Upper lobe of left lung (tissue), 6 donors: ENCODE data around the gene FAM168B. TPM values are rescaled to one million over a fixed set of nuclear protein-coding genes. Genes with fewer than 3 reads are reported as not detected.
A peak's percentile ranks its signal among the peaks of the same experiment; 100 is the strongest.

Source experiments
- ATAC-seq, 2 donors: fragments of 200-7000 bp; cut with Tn5 transposase; one replicate each; pipeline ENCODE4 v1.9.1; 2022; ENCODE audit warnings: mild to moderate bottlenecking in 2 of 2, moderate library complexity in 2 of 2; ENCODE audit not compliant: low FRiP score in 2 of 2
- DNase-seq, 2 donors: peaks; one replicate each; pipeline ENCODE4 v3.0.0-alpha.2; 2019 to 2020
- H3K27ac ChIP-seq, 4 donors: fragments of 200-600 bp; sonication (generic); one replicate each; pipeline ENCODE4 v1.5.1; 2016 to 2019
- H3K27me3 ChIP-seq, 4 donors: fragments of 200-600 bp; sonication (generic); one replicate each; pipeline ENCODE4 v1.5.1; 2017 to 2019
- H3K36me3 ChIP-seq, 4 donors: fragments of 200-600 bp; sonication (generic); one replicate each; pipeline ENCODE4 v1.5.1; 2016 to 2019
- H3K4me1 ChIP-seq, 4 donors: fragments of 200-600 bp; sonication (generic); one replicate each; pipeline ENCODE4 v1.5.1; 2018 to 2019
- H3K4me3 ChIP-seq, 4 donors: fragments of 200-600 bp; sonication (generic); one replicate each; pipeline ENCODE4 v1.5.1; 2017 to 2019; ENCODE audit warnings: mild to moderate bottlenecking in 2 of 4, moderate library complexity in 1 of 4
- H3K9me3 ChIP-seq, 4 donors: fragments of 200-600 bp; sonication (generic); one replicate each; pipeline ENCODE4 v1.5.1; 2018 to 2019
- EP300 ChIP-seq, 4 donors: sonication (generic); formaldehyde crosslinking; IDR thresholded peaks; one replicate each; pipeline ENCODE4 v1.5.1; 2017; ENCODE audit warnings: antibody characterized with exemption in 4 of 4, control low read depth in 2 of 4
- POLR2A ChIP-seq, 4 donors: fragments of 450-650 bp; IDR thresholded peaks; one replicate each; pipeline ENCODE4 v1.5.1; 2016 to 2017; ENCODE audit warnings: antibody characterized with exemption in 4 of 4, mild to moderate bottlenecking in 2 of 4
- POLR2AphosphoS5 ChIP-seq, 2 donors: sonication (generic); formaldehyde crosslinking; IDR thresholded peaks; one replicate each; pipeline ENCODE4 v1.5.1; 2017; ENCODE audit warnings: antibody characterized with exemption in 2 of 2
- WGBS, 2 donors: methylation state at CpG; one replicate each; pipeline ENCODE4 v1.1.5; 2017 to 2018; 5-methylcytosine and 5-hydroxymethylcytosine counted together
- total RNA-seq, 6 donors: library from RNA; depleted of rRNA in 4 of 6; stranded (reverse); fragments of >200 nt in 4 of 6; gene quantifications; one replicate each; pipeline versions ENCODE4 v1.1.0 to v1.2.1, GENCODE V29; 2016 to 2021
- TF ChIP-seq, protein P1 (sequence below), 6 experiments: fragments of 450-650 bp in 4 of 6; fragments of 200-600 bp in 2 of 6; sonication (generic) in 2 of 6; IDR thresholded peaks; one replicate each; pipeline ENCODE4 v1.5.1; 2016 to 2019; ENCODE audit warnings: antibody characterized with exemption in 6 of 6
- donor health status: DM: no; HTN: no; CAD: no; lungs with moderate emphysema.
- donor health status: DM: no; HTN: yes; CAD: no; lungs with severe emphysema.

Gene FAM168B
- total RNA-seq, 6 donors from 2014 or later: 22.0 to 86.9 (median 72.8) TPM

DNA sequence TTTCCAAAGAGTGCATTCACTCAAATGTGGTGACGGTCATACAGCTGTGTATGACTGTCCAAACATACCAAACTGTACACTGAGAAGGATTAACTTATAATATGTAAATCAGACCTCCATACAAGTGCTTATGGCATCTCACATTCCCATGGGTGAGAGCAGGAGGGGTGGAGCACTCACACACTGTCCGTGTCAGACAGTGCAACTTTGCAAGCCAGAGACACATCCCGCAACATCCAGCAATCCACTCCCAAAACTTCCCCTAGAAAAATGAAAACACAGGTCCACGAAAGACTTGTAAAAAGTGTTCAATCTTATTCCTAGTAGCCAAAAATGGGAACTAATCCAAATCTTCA lies 36.4 kb downstream of the FAM168B start:
- ATAC-seq: no peak
- TF ChIP-seq, protein P1, sequence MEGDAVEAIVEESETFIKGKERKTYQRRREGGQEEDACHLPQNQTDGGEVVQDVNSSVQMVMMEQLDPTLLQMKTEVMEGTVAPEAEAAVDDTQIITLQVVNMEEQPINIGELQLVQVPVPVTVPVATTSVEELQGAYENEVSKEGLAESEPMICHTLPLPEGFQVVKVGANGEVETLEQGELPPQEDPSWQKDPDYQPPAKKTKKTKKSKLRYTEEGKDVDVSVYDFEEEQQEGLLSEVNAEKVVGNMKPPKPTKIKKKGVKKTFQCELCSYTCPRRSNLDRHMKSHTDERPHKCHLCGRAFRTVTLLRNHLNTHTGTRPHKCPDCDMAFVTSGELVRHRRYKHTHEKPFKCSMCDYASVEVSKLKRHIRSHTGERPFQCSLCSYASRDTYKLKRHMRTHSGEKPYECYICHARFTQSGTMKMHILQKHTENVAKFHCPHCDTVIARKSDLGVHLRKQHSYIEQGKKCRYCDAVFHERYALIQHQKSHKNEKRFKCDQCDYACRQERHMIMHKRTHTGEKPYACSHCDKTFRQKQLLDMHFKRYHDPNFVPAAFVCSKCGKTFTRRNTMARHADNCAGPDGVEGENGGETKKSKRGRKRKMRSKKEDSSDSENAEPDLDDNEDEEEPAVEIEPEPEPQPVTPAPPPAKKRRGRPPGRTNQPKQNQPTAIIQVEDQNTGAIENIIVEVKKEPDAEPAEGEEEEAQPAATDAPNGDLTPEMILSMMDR (IDR thresholded peaks at IDR 0.05): no peak
- no peak for TF ChIP-seq POLR2A (IDR thresholded peaks at IDR 0.05)
- TF ChIP-seq EP300 (IDR thresholded peaks at IDR 0.05): no peak
- no peaks in the 10 kb centered on the region for H3K9me3 ChIP-seq
- DNase-seq: no peak
- no peaks in the 10 kb centered on the region for H3K27me3 ChIP-seq
- H3K27ac ChIP-seq: no peak overlapping the region
- 86 to 93% methylated on average over 4 of the region's 4 CpGs for WGBS, 2 donors
- H3K4me1 ChIP-seq: peaks cover 0 to 18% (median 0%) of the 10 kb centered on the region in 4 donors
- peaks cover 15 to 80% (median 42%) of the 10 kb centered on the region in 4 donors for H3K36me3 ChIP-seq
- no peak overlapping the region for H3K4me3 ChIP-seq

GRCh38 chr2:131056204-131056931 lies 36.9 kb downstream of the FAM168B start:
- Histone ChIP-seq H3K4me1 (peaks cover 0 to 13% (median 0%) of the 10 kb centered on the region in 4 donors), H3K4me3 (no peak overlapping the region), H3K27me3 (no peaks in the 10 kb centered on the region), H3K27ac (no peak overlapping the region), H3K36me3 (peaks cover 19 to 83% (median 47%) of the 10 kb centered on the region in 4 donors), H3K9me3 (no peaks in the 10 kb centered on the region)
- WGBS, 2 donors: 86 to 90% methylated on average over 5 of the region's 5 CpGs
- DNase-seq (no peak), ATAC-seq (no peak)
- TF ChIP-seq POLR2A (IDR thresholded peaks at IDR 0.05) (no peak), POLR2AphosphoS5 (IDR thresholded peaks at IDR 0.05) (no peak), EP300 (IDR thresholded peaks at IDR 0.05) (no peak)
- TF ChIP-seq, protein P1 (IDR thresholded peaks at IDR 0.05): no peak

- no peak overlapping the region for H3K4me3 ChIP-seq
- WGBS, 2 donors: 89 to 92% methylated on average over 19 to 25 of the region's 26 CpGs
- DNase-seq (no peak), ATAC-seq (peak in 1 of 2 donors; percentile 65)
- H3K4me1 ChIP-seq: peaks cover 0 to 12% (median 0%) of the 10 kb centered on the region in 4 donors
- no peaks in the 10 kb centered on the region for H3K27me3 ChIP-seq
- TF ChIP-seq POLR2AphosphoS5 (IDR thresholded peaks at IDR 0.05) (no peak), EP300 (IDR thresholded peaks at IDR 0.05) (no peak), POLR2A (IDR thresholded peaks at IDR 0.05) (no peak)
- TF ChIP-seq, protein P1 (IDR thresholded peaks at IDR 0.05): no peak
- H3K9me3 ChIP-seq: no peaks in the 10 kb centered on the region
- peaks cover 19 to 91% (median 56%) of the 10 kb centered on the region in 4 donors for H3K36me3 ChIP-seq
- H3K27ac ChIP-seq: no peak overlapping the region
Observed at GRCh38 chr2:131055169-131056065, 37.8 kb downstream of the FAM168B start.

- Histone ChIP-seq H3K36me3 (peaks cover 19 to 99% (median 64%) of the 10 kb centered on the region in 4 donors), H3K27me3 (no peaks in the 10 kb centered on the region), H3K27ac (no peak overlapping the region), H3K9me3 (no peaks in the 10 kb centered on the region), H3K4me1 (peaks cover 0 to 12% (median 0%) of the 10 kb centered on the region in 4 donors), H3K4me3 (no peak overlapping the region)
- ATAC-seq: no peak
- DNase-seq: no peak
- 95 to 96% methylated on average over 7 of the region's 7 CpGs for WGBS, 2 donors
- no peak for TF ChIP-seq POLR2AphosphoS5 (IDR thresholded peaks at IDR 0.05)
- TF ChIP-seq, protein P1 (IDR thresholded peaks at IDR 0.05): no peak
- no peak for TF ChIP-seq EP300 (IDR thresholded peaks at IDR 0.05)
- no peak for TF ChIP-seq POLR2A (IDR thresholded peaks at IDR 0.05)
Observed at GRCh38 chr2:131054488-131054887, 38.8 kb downstream of the FAM168B start.
